Measurements from ENCODE around the gene CD2. TPM values are rescaled to one million over a fixed set of nuclear protein-coding genes. Genes with fewer than 3 reads are reported as not detected.

CD2 gene
- polyA plus RNA-seq, 3 donors, result 0.89 to 3.6 (median 2.1) TPM

- Mint-ChIP-seq H3K36me3 (peaks cover under 1 to 11% of the 10 kb centered on the region in 2 donors), H3K9me3 (peaks cover 7 to 23% (median 15%) of the 10 kb centered on the region in 7 donors), H3K4me1 (peaks cover 47% of the 10 kb centered on the region), H3K27me3 (ENCODE audit: low read depth in 3 of 3) (peaks cover 1 to 4% (median 2%) of the 10 kb centered on the region in 3 donors), H3K27ac (no peak overlapping the region), H3K4me3 (no peak overlapping the region)
- H3K9ac ChIP-seq (ENCODE audit: insufficient read depth, low read length, poor library complexity, severe bottlenecking), result no peak overlapping the region
- no peaks in the 10 kb centered on the region for H4K20me1 ChIP-seq (ENCODE audit: insufficient read depth, low read length)
- H3K4me2 ChIP-seq (replicated peaks; ENCODE audit: extremely low read depth, low read length, poor library complexity, severe bottlenecking), result no peak overlapping the region
- DNase-seq, result no peak
- H3K36me3 ChIP-seq (replicated peaks in 1 of 2; ENCODE audit: control insufficient read depth in 1 of 2, insufficient read depth in 2 of 2, low read length in 2 of 2), result no peaks in the 10 kb centered on the region
- no peaks in the 10 kb centered on the region for H3K27me3 ChIP-seq (ENCODE audit: control insufficient read depth in 2 of 2, insufficient read depth in 2 of 2, low read length in 2 of 2)
- TF ChIP-seq CTCF (IDR thresholded peaks at IDR 0.05), result no peak
- H3K27ac ChIP-seq (ENCODE audit: low read depth in 1 of 2, low read length in 2 of 2), result no peak overlapping the region
- intact Hi-C loops (cut with micrococcal nuclease), result no loop called here
- H2AFZ ChIP-seq (ENCODE audit: insufficient read depth, low read depth, low read length, poor library complexity, severe bottlenecking), result no peak overlapping the region
- no peak overlapping the region for H3K4me3 ChIP-seq (replicated peaks in 1 of 3; ENCODE audit: low read depth in 2 of 3, low read length in 3 of 3)
- no peaks in the 10 kb centered on the region for H3K79me2 ChIP-seq (ENCODE audit: insufficient read depth, low read length)
- peaks cover 0 to 11% of the 10 kb centered on the region in 2 donors for H3K9me3 ChIP-seq (replicated peaks in 1 of 2; ENCODE audit: control insufficient read depth in 1 of 2, insufficient read depth in 1 of 2, low read length in 2 of 2)
- peaks cover 32 to 36% of the 10 kb centered on the region in 2 donors for H3K4me1 ChIP-seq (ENCODE audit: control insufficient read depth in 1 of 2, insufficient read depth in 2 of 2, low read length in 2 of 2)
- WGBS (ENCODE audit: insufficient coverage), result 75% methylated on average over 4 of the region's 5 CpGs
Observed at GRCh38 chr1:116770625-116771024, 16.4 kb downstream of the CD2 start.

GRCh38 chr1:116771997-116772647 lies 17.9 kb downstream of the CD2 start:
- intact Hi-C loops (cut with micrococcal nuclease), result no loop called here

More at GRCh38 chr1:116771997-116772647, 17.9 kb downstream of the CD2 start:
- Histone ChIP-seq H3K9ac (ENCODE audit: insufficient read depth, low read length, poor library complexity, severe bottlenecking) (no peak overlapping the region), H3K27me3 (ENCODE audit: control insufficient read depth in 2 of 2, insufficient read depth in 2 of 2, low read length in 2 of 2) (no peaks in the 10 kb centered on the region), H3K4me3 (replicated peaks in 1 of 3; ENCODE audit: low read depth in 2 of 3, low read length in 3 of 3) (no peak overlapping the region), H3K9me3 (replicated peaks in 1 of 2; ENCODE audit: control insufficient read depth in 1 of 2, insufficient read depth in 1 of 2, low read length in 2 of 2) (peaks cover 0 to 11% of the 10 kb centered on the region in 2 donors), H3K4me2 (replicated peaks; ENCODE audit: extremely low read depth, low read length, poor library complexity, severe bottlenecking) (no peak overlapping the region), H3K27ac (ENCODE audit: low read depth in 1 of 2, low read length in 2 of 2) (no peak overlapping the region), H4K20me1 (ENCODE audit: insufficient read depth, low read length) (no peaks in the 10 kb centered on the region), H3K4me1 (ENCODE audit: control insufficient read depth in 1 of 2, insufficient read depth in 2 of 2, low read length in 2 of 2) (peaks cover 24 to 29% of the 10 kb centered on the region in 2 donors), H2AFZ (ENCODE audit: insufficient read depth, low read depth, low read length, poor library complexity, severe bottlenecking) (no peak overlapping the region), H3K79me2 (ENCODE audit: insufficient read depth, low read length) (no peaks in the 10 kb centered on the region), H3K36me3 (replicated peaks in 1 of 2; ENCODE audit: control insufficient read depth in 1 of 2, insufficient read depth in 2 of 2, low read length in 2 of 2) (no peaks in the 10 kb centered on the region)
- WGBS (ENCODE audit: insufficient coverage), result no CpG with 5 or more reads among the region's 2 CpGs
- Mint-ChIP-seq H3K4me1 (peaks cover 39% of the 10 kb centered on the region), H3K9me3 (peaks cover 7 to 23% (median 15%) of the 10 kb centered on the region in 7 donors), H3K27me3 (ENCODE audit: low read depth in 3 of 3) (peaks cover 2 to 6% (median 4%) of the 10 kb centered on the region in 3 donors), H3K27ac (no peak overlapping the region), H3K36me3 (peaks cover 0 to 10% of the 10 kb centered on the region in 2 donors), H3K4me3 (no peak overlapping the region)
- no peak for TF ChIP-seq CTCF (IDR thresholded peaks at IDR 0.05)
- DNase-seq, result no peak
